CD4-positive, alpha-beta T cell treated with Interleukin-15 for 1 hour (primary cell): ENCODE measurements around the gene SHFL.

Source experiments
- DNase-seq: peaks from one replicate; pipeline ENCODE4 v3.0.0-alpha.2; 2020

The SHFL gene

GRCh38 chr19:10110076-10110971 lies 24.2 kb downstream of the SHFL start:
- DNase-seq: no peak

- no peak for DNase-seq
Observed at GRCh38 chr19:10110972-10111317, 24.8 kb downstream of the SHFL start.

- DNase-seq: peak; percentile 59
Observed at GRCh38 chr19:10111405-10111811, 25.3 kb downstream of the SHFL start, which contains the start of gene P2RY11. Gene P2RY11, plus strand, starts transcription at chr19:10111693. Its CDS starts 29 bp downstream, at chr19:10111722.

- peak; percentile 53 for DNase-seq
Observed at GRCh38 chr19:10112037-10112761, 26.1 kb downstream of the SHFL start.

GRCh38 chr19:10112895-10113591 lies 26.9 kb downstream of the SHFL start:
- peak; percentile 68 for DNase-seq

GRCh38 chr19:10113592-10113963 lies 27.5 kb downstream of the SHFL start:
- DNase-seq: no peak

GRCh38 chr19:10113964-10114650 lies 28.0 kb downstream of the SHFL start:
- DNase-seq: no peak

- no peak for DNase-seq
Observed at GRCh38 chr19:10114651-10115391, 28.7 kb downstream of the SHFL start.

GRCh38 chr19:10115392-10116084 lies 29.4 kb downstream of the SHFL start:
- DNase-seq: no peak

GRCh38 chr19:10116085-10116865 lies 30.2 kb downstream of the SHFL start:
- DNase-seq: no peak

- no peak for DNase-seq
Observed at GRCh38 chr19:10116866-10117616, 30.9 kb downstream of the SHFL start.

GRCh38 chr19:10118960-10119359 lies 32.8 kb downstream of the SHFL start:
- DNase-seq: no peak

GRCh38 chr19:10120538-10121189 lies 34.5 kb downstream of the SHFL start:
- no peak for DNase-seq

GRCh38 chr19:10122045-10122444 lies 35.9 kb downstream of the SHFL start:
- no peak for DNase-seq

- DNase-seq: no peak
Observed at GRCh38 chr19:10124429-10124828, 38.3 kb downstream of the SHFL start.

- no peak for DNase-seq
Observed at GRCh38 chr19:10126213-10126639, 40.1 kb downstream of the SHFL start.

GRCh38 chr19:10132905-10133304 lies 46.8 kb downstream of the SHFL start:
- no peak for DNase-seq

- DNase-seq: no peak
Observed at GRCh38 chr19:10133596-10133995, 47.5 kb downstream of the SHFL start.

GRCh38 chr19:10134040-10134439 lies 47.9 kb downstream of the SHFL start:
- no peak for DNase-seq
